HG03565 (cell line): ENCODE data around the gene DNAAF9.

Source experiments
- ATAC-seq: cut with Tn5 transposase; IDR thresholded peaks from one replicate; pipeline ENCODE4 v1.9.1; 2021; ENCODE audit warnings: mild to moderate bottlenecking, moderate library complexity; ENCODE audit not compliant: unreplicated experiment

Gene DNAAF9

DNA sequence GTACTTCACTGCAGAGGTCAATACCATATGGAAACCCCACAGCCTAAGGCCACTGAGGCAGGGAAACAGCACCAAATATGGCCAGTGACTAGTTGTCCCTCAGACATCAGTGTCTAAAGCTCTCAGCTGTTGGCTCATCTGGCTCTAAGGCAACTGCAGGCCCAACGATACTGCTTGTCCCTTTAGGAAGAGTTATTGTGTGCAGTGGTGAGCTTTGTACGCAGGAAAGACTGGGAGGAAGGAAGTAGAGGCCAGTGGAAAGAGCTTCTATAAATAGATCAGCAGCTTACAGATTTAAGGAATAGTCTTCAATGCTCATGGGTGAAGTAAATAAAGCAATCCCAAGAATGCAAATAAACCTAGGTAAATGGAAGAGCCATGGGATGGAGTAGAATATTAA is 29.3 kb downstream of the DNAAF9 start:
- ATAC-seq, result no peak

DNA sequence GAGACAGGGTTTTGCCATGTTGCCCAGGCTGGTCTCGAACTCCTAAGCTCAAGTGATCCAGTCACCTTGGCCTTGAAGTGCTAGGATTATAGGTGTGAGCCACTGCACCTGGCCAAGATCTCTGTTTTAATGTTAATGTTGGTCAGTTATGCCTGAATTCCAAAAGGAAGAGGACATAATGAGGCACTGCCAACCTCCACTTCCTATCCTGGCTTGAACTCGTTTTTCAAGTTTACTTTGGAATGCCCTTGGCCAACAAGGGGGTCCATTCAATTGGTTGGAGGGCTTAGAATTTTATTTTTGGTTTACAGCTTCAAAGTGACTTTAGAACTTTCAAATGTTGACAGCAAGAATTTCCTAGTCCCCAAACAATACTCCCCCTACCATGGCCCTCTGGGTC is 29.8 kb downstream of the DNAAF9 start:
- no peak for ATAC-seq

DNA sequence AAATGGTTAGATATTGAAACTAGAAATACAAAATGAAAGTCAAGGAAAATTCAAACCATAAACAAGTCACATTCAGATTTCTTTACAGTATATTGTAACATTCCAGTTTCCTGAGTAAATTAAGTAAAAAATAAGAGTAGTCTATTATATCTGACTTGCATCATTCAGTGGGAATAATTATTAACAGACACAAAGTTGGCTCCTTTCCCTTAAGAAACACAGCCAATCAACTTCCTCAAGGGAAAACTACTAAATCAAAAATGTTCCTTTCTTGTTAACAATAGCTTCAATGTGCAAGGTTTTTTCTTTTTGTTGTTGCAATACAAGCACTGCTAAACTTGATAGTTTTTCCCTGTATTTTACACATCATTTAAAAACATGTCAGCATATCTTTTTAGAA is 33.2 kb downstream of the DNAAF9 start:
- ATAC-seq, result no peak

DNA sequence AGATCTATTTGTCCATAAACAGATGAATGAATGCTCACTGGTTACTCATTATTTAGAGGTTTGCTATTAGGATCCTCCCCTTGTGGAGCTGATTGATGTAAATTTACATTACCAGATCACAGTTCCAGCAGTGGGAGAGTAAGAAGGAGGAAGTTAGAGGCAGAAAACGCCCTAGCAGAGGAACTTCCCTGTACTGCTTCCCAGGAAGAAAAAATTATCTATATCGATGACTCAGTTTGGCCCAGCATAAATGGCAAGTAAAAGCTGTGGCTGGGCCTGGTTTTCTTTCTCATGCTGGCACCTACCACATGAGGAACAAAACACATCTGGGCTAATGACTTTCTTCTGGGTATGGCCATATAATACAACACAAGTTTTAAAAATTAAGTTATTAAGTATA is 35.7 kb downstream of the DNAAF9 start:
- no peak for ATAC-seq

DNA sequence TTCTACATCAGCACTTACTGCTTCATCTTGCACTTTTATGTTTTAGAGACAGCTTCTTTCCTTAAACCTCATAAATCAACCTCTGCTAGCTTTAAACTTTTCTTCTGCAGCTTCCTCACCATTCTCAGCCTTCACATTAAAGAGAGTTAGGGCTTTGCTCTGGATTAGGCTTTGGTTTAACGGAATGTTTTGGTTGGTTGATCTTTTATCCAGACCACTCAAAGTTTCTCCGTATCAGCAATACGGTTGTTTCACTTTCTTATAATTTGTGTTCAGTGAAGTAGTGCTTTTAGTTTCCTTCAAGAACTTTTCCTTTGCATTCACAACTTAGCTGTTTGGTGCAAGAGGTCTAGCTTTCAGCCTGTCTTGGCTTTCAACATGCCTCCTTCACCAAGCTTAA is 40.4 kb downstream of the DNAAF9 start:
- ATAC-seq, result no peak

DNA sequence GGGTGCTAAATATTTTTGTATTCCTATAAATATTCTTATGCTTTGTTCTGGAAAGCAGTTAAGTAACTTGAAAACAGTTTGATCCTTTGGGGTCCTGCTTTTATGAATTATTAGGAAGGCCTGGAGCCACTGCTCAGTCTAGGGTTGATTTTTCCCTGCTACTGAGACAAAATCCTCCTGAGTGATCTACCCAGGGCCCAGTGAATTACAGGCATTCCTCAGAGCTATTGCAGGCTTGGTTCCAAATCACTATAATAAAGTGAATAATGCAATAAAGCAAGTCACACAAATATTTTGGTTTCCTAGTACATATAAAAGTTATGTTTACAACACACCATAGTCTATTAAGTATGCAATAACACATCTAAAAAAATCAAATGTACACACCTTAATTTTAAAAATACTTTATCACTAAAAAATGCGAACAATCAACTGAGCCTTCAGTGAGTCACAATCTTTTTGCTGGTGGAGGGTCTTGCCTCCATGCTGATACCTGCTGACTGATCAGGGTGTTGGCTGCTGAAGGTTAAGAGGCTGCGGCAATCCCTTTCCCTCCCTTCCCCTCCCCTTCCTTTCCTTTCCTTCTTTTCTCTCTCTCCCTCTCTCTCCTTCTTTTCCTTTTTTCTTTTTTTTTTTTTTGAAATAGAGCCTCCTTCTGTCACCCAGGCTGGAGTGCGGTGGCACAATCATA is 43.0 kb downstream of the DNAAF9 start:
- no peak for ATAC-seq

DNA sequence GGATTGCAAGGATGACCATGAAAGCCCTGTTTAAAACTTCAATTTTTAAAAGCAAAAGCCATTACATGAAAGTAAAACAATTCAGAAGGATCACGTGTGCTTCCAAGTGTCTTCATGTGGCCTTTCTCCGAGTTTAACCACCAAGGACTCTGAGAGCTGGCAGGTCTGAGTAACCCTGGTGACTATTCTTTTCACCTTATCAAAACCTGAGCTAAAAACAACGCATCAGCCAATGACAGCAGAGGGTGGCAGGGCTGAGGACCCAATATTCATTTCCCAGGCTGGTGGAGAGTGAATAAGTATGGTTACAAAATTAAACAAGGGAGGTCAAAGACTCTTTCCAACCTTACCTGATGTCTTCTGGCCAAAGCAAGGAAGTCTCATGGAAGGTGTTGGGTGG is 46.7 kb downstream of the DNAAF9 start:
- no peak for ATAC-seq

DNA sequence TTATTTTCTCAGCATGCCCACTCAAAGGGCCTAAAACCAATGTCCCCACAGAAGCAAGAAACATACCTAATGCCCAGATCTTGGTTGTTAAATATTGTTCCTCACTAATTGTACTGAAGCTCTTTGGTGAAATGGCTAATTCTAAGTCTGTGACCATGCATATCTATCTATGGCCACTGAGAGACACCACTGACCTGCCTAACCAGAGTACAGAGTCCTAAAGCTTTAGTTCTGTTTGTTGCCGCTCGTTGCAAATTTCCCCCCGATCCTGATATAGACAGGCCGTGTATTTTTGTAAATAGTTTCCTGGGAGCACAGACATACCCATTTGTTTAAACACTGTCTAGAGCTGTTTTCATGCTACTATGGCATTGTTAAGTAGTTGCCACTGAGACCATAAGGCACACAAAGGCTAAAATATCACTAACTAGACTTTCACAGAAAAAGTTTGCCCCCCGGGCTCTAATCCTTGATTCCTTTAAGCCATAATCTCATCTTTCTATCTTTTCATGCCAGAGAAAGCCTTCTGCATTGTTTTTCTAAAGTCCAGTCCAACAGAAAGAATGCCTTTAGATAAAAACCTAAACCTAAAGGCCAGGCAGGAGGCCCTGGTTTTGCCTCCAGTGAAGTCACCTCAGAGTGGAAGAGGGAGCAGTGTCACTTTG is 48.7 kb downstream of the DNAAF9 start:
- ATAC-seq, result no peak
